ENCODE measurements around the gene PPFIA1.
"Not testable (repeated sequence)": the region's sequence is repeated elsewhere in the genome, so short reads cannot be mapped to it uniquely, and the experiment has no call there.

PPFIA1 gene

DNA sequence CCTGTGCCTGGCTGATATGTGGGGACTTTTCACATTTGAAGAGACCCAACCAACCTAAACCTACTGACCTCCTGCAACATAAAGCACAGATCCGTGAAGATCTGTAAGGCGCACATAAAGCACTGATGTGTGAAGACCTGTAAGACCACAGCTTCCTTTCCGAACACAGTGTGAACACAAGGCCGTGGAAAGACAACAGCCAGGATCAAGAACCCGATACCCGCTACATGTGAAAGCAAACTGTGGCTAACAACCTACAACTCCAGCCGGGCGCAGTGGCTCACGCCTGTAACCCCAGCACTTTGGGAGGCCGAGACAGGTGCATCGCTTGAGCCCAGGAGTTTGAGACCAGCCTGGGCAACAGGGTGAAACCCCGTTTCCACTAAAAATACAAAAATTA, 17.6 kb upstream of the PPFIA1 start:
- DNase-seq = no peak

DNA sequence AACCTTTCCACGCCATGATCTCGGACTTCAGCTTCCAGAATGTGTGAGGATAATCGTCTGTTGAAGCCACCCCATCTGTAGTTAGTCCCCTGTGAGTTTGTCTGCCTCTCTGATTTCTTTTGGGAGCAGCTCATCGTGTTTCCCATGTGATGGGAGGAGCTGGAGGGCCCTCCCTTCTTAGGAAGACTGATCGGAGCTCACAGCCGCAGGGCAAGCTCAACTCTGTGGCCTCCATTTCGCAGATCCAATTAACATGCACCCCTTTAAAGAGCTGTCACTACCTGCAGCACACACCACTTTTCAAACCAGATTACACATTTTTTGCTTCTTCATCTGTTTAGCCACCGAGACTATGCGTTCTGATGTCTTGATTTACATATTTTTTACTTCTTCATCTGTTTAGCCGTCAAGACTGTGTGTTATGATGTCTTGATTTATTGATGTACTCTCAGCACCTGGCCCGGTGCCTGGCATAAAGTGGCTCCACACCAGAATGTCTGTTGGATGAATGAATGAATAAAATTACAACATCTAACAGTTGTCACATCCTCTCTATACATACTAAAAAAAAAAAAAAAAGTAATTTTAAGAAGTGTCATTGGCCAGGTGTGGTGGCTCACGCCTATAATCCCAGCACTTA, 14.9 kb upstream of the PPFIA1 start:
- no peak for DNase-seq

DNA sequence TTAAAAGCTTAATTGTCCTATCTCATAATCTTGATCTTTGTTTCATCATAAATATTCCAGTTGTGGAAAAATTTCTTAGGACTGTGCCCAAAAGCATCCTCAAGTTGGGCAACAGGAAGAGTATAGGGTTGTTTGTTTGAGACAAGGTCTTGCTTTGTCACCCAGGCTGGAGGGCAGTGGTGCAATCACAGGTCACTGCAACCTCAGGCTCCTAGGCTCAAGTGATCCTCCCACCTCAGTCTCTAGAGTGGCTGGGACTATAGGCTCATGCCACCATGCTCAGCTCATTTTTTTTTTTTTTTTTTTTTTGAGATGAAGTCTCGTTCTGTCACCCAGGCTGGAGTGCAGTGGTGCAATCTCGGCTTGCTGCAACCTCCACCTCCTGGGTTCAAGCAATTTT, 11.4 kb upstream of the PPFIA1 start:
- not testable (repeated sequence) for DNase-seq

DNA sequence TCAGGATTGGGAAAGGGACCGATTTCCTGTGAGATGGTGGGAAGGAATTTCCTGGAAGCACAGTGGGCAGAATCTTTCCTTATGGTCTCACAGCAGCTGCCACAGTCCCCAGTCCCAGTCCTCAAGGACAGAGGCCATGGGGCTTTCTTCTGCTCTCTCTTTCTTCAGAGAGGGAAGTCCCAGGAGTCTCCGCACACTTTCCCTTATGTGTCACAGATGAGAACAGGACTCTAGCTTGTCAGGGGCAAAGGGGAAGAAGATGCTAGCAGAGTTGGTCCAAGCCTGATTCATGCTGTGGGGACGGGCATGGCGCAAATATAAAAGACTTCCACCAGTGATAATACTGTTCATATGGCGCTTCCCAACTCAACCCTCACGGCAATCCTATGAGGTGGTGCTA, 7.5 kb upstream of the PPFIA1 start:
- DNase-seq = no peak

DNA sequence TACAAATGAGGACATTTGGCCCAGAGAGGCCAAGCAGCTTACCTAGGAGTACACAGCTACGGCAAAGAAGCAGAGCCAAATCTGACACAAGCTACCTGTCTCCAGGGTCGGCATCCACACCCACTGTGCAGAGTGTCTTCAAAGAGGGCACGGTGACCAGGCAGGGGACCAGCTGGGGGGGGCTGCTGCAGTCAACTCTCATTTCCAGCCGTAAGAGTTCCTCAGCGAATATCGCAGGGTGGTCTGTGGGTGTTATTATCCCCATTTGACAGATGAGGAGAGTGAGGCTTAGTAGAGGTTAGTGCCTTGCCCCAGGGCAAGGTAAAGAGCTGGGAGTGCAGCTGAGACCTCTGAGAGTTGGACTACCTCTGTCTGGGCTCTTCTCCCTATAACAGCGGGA, 7.1 kb upstream of the PPFIA1 start:
- DNase-seq = no peak

DNA sequence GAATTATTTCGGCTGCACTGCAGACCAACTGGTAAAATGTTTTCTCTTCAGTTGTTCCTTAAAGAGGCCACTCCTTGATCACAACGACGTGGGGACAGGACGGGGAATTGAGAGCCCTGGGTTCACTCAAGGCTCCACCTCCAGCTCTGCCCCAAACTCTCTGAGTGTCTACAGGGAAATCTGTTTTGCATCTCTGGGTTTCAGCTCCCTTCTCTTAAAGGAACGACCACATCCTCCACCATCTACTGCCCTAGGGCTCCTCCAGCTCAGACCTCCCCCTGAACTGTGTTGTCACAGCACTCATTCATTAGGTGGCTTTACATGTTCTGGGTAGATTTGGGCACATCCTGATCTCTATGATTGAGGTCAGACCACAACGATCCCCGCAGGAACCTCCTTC, 5.1 kb upstream of the PPFIA1 start:
- no peak for DNase-seq

DNA sequence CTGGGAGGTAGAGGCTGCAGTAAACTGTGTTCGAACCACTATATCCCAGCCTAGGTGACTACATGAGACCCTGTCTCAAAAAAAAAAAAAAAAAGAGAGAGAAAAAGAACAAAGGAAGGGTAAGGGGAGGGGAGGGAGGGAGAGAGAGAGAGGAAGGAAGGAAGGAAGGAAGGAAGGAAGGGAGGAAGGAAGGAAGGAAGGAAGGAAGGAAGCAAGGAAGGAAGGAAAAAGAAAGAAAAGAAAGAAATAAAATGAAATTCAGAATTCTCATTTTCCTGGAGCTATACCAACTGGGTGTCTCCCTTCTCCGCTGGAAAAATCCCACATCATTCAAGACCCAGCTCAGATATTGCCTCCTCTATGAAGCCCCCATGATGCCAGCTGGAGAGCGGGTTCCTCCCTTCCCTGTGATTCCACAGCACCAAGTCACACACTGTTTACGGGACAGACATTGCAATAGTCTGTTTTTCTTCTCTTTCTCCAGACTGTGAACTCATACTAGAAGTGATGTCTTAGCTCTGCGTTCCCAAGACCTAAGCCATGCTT, 3.0 kb upstream of the PPFIA1 start:
- DNase-seq = no peak

DNA sequence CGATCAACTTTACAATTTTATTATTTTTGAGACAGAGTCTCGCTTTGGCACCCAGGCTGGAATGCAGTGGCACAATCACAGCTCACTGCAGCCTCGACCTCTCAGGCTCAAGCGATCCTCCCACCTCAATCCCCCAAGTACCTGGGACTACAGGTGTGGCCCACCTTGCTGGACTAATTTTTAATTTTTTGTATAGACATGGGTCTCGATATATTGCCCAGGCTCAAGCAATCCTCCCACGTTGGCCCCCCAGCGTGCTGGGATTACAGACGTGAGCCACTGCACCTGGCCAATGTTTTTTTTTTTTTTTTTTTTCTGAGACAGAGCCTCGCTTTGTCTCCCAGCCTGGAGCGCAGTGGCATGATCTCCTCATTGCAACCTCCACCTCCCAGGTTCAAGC, 2.0 kb upstream of the PPFIA1 start:
- no peak for DNase-seq

DNA sequence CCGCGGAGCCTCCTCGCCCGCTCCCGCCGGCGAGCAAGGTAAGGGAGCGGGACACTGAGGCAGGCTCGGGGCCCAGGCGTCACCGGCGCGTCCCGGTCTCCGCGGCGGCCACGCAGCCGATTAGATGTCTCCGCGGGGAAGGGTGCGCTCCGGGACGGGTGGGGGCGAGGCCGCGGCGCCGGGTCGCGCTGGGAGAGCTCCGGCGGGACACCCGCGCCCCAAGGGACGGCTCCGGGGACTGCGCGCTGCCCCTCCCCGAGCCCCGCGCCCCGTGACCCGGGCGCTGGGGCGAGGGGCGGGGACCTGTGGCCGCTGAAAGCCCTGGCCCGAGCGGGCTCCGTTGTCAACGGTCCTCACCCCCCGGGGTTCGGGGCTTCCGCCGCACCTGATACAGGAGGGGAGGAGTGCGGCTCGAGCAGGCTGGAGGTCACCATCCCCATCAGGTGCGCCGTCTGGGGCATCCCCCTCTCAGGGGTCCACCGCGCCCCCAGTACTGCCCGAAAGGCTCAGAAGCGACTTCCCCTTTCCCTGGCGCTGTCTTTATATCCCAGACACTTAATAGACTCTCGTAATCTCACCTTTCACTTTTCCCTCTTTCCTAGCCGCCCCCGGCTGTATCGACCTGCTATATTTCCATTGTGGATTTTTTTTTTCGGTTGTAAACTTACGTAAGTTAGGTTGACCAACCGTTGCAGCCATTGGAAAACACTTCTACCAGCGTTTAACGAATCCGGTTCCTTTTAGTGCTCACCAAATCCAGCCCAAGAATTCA, 573 bp downstream of the PPFIA1 start:
- DNase-seq = no peak

DNA sequence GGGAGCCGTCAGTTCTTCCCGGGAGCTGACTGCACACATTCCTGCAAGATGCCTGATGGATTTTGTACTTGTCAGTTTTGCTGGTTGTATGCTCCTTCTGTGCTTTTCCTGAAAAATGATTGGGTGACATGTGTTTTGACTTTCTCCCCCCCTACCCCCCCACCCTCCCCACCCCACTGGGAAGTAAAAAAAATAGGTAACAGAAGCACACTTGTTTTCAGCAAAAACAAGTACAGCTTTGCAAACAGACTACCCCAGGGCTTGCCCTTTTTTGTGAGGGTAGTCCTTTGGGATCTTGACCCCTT, 1.1 kb downstream of the PPFIA1 start:
- DNase-seq = no peak

DNA sequence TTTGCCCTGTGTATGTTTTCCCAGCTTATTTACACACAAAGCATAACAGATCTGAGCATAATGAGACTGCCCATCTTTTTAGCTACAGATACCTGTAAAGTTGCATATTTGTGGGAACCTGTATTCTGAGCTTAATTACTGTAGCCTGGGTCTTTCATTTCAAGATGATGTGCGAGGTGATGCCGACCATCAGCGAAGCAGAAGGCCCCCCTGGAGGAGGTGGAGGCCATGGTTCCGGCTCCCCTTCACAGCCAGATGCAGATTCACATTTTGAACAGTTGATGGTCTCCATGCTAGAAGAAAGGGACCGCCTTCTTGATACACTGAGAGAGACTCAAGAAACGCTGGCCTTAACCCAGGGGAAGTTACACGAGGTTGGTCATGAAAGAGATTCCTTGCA, 1.5 kb downstream of the PPFIA1 start:
- DNase-seq = no peak

DNA sequence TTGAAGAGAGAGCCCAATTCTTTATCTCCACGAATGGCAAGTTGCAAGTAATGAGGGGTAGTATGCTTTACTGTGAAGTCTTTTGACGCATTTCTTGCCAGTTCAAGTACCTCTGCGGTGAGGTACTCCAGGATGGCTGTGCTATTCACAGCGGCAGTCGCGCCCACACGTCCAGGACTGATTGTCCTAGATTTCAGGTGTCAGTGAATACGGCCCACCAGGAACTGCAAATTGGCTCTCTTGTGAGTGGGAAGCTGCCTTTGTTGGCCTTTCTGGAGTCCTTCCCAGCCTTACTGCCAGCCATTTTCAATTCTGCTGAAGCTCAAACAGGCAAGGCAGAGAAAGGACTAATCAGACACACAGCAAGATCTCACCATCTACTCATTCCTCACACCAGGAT, 8.5 kb downstream of the PPFIA1 start:
- no peak for DNase-seq

DNA sequence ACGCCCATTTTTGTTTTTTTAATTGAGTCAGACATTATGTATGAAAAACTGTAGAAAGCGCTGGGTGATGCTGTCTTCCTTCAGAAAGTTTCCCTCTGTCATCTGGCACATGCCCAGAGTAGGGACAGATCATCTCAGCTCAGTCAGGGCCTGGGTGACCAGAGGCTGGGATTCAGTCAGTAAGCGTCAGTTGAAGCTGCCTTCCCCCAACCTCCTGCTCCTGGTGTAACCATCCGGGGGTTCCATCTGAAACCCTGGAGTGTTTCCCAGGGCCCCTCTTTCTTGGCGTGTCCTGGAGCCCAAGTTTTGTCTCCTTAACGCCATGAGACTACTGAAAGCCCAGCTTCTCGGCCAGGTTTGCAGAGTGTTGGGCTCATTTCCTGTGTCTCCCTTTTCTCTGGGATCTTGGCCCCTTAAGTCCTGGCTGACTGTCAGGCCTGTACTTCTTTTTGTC, 10.7 kb downstream of the PPFIA1 start:
- no peak for DNase-seq

DNA sequence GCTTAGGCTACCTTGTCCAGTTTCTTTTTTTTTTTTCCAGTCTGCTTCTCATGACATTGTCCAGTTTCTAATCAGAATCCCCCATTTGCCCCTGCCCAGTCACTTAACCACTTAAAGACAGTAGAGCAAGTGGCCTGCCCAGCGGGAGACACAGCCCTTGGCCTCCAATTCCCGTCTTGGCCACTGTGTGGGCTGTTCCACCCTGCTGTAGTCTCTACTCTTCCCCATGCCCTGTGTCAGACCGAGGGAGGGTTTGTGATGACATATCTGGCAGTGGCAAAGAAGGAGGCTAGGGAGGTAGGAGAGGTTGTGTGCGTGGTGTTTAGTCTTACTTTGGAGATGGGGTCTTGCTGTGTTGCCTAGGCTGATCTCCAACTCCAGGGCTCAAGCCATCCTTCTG, 11.5 kb downstream of the PPFIA1 start:
- no peak for DNase-seq

DNA sequence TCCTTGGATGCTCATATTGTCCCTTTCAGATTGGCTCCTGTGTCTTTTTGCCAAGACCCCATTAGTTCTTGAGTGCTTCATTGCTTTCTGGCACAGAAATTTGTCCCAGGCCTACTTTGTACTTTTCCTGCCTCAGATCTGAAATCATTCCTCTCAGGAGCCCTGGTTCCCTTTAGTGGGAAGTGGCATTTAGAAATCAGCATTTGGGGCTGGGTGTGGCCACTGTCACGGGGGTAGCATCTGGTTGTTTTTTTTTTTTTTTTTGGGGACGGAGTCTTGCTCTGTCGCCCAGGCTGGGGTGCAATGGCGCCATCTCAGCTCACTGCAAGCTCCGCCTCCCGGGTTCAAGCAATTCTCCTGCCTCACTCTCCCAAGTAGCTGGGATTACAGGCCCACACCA, 18.2 kb downstream of the PPFIA1 start:
- DNase-seq = no peak

DNA sequence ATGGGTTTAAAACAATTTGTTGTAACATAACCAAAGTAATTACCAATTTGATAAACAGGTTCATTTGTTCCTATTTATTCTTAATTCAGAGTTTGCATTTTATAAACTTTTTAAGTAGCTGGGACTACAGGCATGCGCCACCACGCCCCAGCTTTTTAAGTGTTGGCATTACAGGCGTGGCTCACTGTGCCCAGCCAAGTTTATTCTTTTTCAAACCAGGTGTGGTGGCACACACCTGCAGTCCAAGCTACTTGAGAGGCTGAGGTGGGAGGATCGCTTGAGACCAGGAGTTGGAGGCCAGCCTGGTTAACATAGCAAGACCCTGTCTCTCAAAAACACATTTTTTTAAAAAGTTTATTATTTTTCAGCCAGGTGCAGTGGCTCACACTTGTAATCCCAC, 19.1 kb downstream of the PPFIA1 start:
- no peak for DNase-seq

DNA sequence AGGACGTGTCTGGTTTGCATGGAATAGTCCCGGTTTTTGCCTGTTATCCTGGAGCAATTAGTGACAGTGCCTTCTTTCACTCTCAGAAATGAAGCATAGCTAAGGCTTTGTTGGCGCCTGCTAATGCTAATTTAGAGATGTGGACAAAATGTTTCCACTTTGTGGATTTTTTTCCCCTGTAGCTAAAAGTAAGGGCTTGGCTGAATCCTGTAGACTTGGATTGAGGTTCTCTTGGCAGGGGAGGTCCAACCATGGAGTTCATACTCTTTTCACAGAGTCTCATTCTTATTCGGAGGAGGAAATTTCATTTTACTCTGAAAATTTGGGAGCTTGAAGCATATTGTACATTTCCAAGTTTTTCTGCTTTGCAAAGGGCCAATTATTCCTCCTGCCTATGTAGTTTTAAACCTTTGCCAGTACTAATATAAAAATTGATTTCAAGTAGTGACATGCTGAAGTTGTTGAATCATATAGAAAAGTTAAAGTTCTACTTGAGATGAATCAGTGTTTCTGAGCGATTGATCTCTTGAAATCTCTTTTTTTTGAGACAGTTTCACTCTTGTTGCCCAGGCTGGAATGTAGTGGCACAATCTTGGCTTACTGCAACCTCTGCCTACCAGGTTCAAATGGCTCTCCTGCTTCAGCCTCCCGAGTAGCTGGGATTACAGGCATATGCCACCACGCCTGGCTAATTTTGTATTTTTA, 20.0 kb downstream of the PPFIA1 start:
- DNase-seq = no peak

DNA sequence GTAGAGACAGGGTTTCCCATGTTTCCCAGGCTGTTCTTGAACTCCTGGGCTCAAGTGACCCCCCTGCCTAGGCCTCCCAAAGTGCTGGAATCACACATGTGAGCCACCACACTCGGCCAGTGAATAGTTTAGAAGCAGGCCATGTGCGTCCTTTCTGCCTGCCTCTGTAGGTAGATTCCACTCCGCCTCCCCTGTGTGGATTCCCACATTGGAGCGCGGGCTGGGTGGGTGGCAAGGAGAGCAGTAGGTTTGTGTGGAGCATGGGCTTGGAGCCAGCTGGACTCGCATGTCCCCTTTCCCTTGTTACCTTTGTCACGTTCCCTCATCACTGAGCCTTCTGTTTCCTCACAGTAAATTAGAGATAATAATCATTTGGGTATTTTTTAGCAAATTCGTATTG, 21.7 kb downstream of the PPFIA1 start:
- DNase-seq = no peak

DNA sequence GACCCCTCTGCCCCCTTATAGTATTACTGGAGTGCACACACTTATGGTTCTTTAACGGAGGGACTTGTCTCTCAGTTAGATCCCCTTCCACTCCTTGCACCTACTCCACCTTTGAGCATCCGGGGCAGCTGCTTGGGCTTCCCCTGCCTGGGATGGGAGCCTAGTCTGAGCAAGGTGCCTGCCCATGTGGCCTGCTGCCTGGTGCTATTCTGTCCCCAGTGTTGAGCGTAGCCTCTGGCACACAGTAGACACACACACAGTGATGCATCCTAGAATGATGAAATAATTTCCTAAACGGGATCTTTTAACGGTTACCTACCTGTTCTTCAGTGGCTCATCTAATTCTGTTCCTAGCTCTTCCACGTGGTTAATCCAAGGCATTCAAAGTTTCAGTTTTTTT, 22.4 kb downstream of the PPFIA1 start:
- no peak for DNase-seq

DNA sequence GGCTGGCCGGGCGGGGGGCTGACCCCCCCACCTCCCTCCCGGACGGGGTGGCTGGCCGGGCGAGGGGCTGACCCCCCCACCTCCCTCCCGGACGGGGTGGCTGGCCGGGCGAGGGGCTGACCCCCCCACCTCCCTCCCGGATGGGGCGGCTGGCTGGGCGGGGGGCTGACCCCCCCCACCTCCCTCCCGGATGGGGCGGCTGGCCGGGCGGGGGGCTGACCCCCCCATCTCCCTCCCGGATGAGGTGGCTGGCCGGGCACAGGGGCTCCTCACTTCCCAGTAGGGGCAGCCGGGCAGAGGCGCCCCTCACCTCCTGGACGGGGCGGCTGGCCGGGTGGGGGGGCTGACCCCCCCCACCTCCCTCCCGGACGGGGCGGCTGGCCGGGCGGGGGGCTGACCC, 24.7 kb downstream of the PPFIA1 start:
- DNase-seq = not testable (repeated sequence)

DNA sequence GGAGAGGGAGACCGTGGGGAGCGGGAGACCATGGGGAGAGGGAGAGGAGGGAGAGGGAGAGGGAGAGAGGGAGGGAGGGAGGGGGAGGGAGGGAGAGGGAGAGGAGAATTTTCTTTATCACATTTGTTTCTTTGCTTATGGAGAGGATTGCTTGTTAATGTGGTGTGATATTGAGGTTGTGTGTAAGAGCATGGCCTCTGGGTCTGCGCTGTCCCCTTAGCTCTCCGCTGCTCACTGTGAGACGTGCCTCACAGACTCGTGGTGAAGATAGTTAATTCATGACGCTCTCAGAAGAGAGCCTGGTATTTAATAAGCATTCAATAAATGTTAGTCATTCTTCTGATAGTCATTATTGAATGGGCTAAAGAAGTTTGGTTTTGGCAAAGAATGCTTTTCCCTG, 26.2 kb downstream of the PPFIA1 start:
- no peak for DNase-seq

DNA sequence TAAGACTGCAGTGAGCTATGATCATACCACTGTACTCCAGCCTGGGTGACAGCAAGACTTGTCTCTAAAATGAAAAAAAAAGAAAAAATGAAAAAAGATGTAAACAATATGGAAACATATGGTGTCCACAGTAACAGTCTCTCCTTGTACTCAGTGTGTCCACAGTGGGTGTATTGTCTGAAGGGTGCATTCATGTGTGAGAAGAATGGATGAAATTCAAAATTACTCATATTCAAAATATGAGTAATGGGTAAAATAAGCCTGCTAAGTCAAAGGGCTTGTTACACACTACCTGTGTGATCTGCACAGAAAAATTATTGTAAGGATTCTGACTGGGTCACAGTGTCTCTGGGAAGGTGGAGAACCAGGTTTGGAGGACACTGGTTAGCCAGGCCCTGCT, 26.9 kb downstream of the PPFIA1 start:
- no peak for DNase-seq

DNA sequence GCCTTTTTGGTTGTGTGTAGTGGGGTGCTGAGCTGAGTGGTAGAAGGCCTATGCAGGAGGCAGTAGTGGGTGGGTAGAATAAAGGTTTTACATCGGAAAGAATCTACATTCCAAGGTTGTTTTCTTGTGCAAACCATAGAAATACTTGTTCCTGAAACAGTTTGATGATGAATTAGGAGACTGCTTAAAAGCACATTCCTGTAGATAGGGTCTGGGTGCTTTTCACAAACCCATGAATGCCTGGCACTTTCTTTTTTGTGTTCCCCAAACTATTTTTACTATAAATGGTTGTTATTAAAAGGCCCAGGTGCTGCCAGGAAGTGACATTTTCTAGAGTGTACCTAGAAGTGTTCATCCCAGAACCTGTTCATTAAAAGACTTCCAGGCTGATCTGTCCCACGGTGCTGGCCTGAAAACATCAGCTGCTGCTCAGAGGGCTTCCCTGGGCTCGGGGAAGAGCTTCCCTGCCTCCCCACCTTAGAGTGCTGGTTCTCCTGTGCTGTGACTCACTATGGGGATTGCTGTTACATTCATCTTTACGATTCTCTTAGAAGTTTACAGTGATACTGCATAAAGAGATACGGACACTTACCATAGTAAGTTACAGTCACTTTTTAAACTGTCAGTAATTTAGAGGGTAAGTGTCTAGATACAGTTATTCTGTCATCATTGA, 27.9 kb downstream of the PPFIA1 start:
- DNase-seq = no peak

DNA sequence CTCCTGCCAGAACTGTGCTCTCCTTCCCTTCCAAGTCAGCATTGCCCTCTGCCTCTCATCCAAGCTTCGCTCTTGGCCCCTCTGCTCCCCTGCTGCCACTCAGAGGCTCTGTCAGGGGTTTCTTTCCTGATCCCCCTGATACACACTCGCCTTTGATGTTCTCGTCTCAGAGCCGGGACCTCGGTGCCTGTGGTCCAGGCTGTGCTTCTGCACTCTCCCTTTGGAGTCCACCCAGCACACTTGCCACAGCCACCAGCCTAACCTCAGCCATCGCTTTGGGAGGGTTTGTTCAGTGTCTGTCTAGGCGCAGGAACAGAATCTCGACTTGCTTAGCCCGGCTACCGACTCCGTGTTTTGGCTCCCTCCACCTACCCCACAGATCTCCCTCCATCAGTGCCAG, 29.1 kb downstream of the PPFIA1 start:
- DNase-seq = no peak

Measured in NCI-H2227 treated with DMSO at 0.1 percent for 48 hours (cell line).